ENCODE data around the gene CARD19.
A peak's percentile ranks its signal among the peaks of the same experiment; 100 is the strongest.
"Not testable (repeated sequence)": the region's sequence is repeated elsewhere in the genome, so short reads cannot be mapped to it uniquely, and the experiment has no call there.

CARD19 gene

DNA sequence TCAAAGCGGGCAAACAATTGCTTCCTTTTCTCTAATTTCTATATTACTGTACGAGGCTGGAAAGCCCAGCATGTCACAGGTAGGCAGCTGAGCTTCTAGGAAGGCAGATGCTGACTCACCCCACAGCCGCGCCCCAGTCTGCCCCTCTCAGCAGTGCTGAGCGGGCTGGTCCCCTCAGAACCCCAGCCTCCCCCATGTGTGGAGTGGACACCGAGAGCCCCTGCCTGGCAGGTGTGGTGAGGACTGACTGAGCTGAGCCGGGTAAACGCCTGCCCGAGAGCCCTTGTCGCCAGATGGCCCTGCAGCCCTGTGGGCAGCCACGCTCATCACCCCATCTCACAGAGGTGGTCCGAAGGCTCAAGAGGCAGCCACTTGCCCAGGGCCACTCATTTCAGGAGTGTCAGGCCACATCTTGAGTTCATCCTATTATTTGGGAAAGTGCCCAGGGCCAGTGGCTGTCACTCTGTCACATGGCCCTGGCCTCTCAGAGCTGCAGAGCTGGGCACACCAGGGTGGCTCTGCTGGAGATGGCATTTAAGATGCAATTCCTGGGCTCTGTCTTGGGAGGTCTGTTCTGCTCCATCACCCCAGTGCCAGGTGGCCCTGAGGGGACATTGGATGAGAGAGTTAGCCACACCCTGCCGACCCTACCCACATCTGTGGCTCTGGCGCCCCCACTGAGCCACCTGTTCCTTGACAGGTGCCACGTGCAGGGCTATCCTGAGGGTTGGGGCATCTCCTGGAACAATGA lies 12.4 kb downstream of the CARD19 start:
- DNase-seq = no peak

DNA sequence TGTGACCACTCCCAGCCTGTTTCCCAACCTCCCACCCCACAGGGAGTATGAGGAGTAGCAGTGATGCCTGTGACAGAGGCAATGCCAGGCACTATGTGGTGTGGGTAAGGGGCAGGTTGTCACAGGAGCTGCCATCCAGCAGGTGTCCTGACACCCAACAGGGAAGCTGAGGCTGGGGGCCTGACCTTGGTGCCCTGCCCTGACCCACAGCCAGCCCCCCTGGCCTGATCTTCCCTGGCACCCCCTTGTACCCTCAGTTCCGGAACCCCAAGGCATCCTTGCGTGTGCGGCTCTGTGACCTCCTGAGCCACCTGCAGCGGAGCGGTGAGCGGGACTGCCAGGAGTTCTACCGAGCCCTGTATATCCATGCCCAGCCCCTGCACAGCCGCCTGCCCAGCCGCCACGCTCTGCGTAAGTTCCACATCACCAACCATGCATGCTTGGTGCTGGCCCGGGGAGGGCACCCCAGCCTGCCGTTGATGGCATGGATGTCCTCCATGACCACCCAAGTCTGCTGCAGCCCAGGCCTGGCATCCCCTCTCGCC lies 14.4 kb downstream of the CARD19 start:
- no peak for DNase-seq

- DNase-seq = no peak
Observed at GRCh38 chr9:93111001-93111370, 15.0 kb downstream of the CARD19 start.

DNA sequence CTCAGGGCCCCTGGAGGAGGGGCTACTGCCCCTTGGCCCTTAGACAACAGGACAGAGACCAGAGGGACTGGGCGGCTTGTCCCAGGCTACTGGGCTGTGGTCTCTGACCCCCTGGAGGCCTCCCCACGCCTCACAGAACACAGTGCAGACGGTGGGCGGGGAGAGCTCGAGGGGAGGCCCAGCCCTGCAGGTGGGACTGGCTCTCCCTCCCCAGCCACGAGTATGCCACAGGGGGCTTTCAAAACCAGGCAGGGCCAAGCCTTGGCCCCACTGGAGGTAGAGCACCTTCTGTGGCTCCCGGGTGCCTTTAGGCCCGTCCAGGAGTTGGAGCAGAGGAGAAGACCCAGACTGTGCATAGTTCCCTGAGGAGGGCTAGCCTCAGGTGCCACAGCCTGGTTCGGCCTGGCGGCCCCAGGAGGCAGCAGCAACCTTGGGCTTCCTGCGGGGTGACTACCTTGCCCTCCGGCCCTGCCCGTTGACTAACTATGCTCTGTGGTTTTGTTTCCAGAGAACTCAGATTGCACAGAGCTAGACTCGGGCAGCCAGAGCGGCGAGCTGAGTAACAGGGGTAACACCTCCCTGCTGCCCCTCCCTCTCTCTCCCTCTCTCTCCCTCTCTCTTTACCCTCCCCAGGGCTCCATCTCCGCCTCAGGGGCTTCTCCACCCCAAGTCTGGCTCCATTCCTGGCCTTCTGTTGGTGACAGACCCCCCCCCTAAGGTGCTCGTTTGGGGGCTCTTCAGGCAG lies 15.5 kb downstream of the CARD19 start:
- DNase-seq = no peak

DNA sequence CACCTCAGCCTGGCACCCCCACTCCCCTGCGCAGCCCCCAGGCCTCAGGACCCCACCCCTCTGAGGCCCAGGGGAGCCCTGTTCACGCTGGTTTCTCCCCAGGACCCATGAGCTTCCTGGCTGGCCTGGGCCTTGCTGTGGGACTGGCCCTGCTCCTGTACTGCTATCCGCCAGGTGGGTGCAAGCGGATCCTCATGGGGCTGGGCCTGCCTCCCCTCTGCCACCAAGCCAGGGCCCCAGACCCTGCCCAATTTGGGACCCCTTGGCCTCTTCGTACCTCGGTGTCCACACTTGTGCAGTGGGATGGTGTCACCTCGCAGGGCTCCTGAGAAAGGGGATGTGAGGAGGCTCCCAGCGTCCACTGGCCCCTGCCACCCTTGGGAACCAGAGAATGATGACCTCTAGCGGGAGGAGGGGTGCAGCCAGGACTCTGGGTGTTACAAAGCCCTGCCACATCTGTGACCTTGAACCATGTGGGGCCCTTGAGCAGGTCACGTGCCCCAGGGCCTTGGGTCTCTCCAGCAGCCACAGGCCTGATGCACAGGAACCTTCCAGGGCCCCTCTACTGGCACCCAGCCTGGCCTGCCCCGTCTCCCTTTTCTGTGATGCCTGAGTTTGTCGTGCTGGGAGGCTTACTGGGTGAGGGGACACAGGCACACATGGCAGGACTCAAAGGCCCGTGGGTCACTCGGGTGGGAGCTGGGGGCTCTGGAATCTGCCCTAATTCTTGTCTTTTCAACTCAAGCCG lies 16.3 kb downstream of the CARD19 start:
- no peak for DNase-seq

DNA sequence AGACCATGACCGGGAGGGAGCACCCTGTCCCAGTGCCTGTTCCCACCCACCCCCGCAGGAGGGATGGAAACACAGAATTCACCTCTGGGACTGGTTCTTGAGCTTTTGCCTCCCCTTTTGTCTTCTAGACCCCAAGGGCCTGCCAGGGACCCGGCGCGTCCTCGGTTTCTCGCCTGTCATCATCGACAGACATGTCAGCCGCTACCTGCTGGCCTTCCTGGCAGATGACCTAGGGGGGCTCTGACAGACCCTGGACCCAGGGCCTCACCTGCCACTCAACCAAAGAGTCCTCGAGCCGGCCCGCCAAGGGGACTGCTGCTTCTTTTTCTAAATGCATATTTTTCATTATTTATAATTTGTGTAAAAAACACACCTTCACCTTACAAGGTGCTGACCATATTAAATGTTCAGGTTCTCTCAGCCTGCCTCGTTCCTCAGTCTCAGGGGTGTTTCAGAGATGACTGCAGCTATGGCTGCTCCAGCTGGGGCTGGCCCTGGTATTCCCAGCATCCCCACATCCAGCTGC lies 16.9 kb downstream of the CARD19 start:
- no peak for DNase-seq

- DNase-seq = peak; percentile 51
Observed at GRCh38 chr9:93114169-93114983, 18.4 kb downstream of the CARD19 start.

DNA sequence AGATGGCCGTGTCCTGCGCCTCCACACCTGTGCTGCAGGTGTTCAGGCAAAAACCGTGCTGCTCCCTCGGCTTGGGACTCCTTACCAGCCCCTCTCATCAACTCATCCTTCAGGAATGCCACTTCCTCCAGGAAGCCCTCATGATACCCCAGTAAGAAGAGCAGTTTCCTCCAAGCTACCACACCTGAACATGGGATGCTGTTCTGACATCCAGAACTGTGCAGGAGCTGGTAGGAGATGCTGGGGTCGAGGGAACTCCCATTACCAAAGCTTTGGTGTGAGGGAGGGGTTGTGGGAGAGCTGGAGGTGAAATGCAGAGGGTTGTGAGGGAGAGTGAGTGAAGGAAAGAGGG lies 18.9 kb downstream of the CARD19 start:
- DNase-seq = no peak

- peak; percentile 33 for DNase-seq
Observed at GRCh38 chr9:93115486-93116071, 19.6 kb downstream of the CARD19 start.

GRCh38 chr9:93116072-93116961 lies 20.3 kb downstream of the CARD19 start:
- DNase-seq = peak; percentile 38

- not testable (repeated sequence) for DNase-seq
Observed at GRCh38 chr9:93117521-93117920, 21.5 kb downstream of the CARD19 start.

DNA sequence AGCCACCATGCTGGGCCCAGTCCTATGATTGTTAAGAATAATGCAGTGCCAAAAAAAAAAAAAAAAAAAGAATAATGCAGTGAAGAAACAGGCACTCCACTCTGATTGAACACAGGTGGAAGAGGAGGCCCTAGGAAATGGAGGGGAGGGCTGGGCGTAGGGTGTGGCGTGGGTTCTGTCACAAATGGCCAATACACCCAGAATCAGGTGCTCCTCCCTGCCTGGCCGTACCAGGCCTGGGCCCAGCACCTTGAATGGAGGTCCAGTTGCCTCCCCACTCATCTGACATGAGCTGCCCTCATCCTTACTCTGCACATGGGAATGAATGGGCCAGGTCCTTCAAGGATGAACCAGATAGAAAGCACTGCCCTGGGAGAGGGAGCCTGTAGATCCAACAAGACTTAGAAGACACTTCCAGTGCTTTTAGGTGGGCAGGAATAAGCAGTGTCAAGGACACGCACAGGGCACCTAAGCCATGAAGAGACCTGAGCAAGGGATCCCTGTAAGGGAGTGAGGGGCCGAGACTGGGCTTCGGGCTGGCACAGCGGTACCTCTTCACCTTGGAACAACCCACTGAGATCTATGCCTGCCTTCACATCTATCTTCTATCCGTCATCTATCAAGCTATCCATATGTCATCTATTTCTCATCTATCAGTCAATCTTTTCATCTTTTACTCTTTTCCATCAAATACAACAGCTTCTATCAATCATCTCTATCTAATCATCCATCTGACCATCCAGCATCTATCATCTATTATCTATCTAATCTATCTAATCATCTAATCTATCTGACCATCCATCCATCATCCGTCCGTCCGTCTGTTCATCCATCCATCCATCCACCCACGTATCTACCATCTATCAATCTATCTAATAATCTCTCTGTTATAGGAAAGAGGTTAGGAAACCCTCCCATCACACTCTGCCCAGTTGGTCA lies 22.2 kb downstream of the CARD19 start:
- no peak for DNase-seq

GRCh38 chr9:93118863-93119702 lies 23.1 kb downstream of the CARD19 start:
- DNase-seq = no peak

- DNase-seq = no peak
Observed at GRCh38 chr9:93119703-93119952, 23.6 kb downstream of the CARD19 start.

- peak; percentile 97 for DNase-seq
Observed at GRCh38 chr9:93119953-93120845, 24.2 kb downstream of the CARD19 start.

DNA sequence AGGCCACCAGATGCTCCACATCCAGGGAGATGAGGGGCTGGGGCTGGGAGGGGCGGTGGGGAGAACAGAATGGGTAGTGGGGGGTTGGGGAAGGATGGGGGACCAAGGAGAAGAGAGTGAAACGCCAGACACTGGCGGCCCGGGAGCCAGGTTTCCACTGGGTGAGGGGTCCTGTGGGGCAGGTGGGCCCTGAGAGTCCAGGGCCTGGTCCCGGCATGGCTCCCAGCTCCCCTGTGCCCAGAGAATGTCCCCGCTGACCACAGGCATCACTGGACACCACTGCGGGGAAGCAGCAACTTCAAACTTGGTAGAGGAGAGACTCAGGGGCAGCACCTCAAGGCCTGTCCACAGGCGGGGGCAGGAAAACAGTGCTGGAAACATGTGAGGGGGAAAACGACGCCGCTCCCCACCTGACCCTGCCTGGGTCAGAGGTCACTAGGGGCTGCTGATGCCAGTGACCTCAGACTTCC lies 24.9 kb downstream of the CARD19 start:
- no peak for DNase-seq

GRCh38 chr9:93121316-93122241 lies 25.6 kb downstream of the CARD19 start:
- no peak for DNase-seq
